Cardiac muscle cell (in vitro differentiated cells and primary cell): ENCODE results near the gene OR52M1. TPM values are rescaled to one million over a fixed set of nuclear protein-coding genes. Genes with fewer than 3 reads are reported as not detected.

Experiments used
- DNase-seq, 2 donors: peaks; one replicate each; pipeline versions ENCODE4 v3.0.0 to v3.0.0-alpha.2; 2010 to 2017; ENCODE audit warnings: low read depth in 1 of 2, low spot score in 1 of 2
- H3K27ac ChIP-seq: fragments of 200-600 bp; sonication (generic); 2 replicates; pipeline ENCODE4 v1.5.1; 2016
- H3K27me3 ChIP-seq: fragments of 200-600 bp; sonication (generic); 2 replicates; pipeline ENCODE4 v1.6.0; 2016; ENCODE audit warnings: control low read depth
- H3K36me3 ChIP-seq: fragments of 200-600 bp; sonication (generic); 2 replicates; pipeline ENCODE4 v1.5.1; 2016; ENCODE audit warnings: control low read depth
- H3K4me1 ChIP-seq: fragments of 200-600 bp; sonication (generic); 2 replicates; pipeline ENCODE4 v1.8.1; 2017; ENCODE audit warnings: low read depth, mild to moderate bottlenecking, mixed run types
- H3K4me3 ChIP-seq: fragments of 200-600 bp; sonication (generic); 2 replicates; pipeline ENCODE4 v1.5.1; 2016; ENCODE audit warnings: mild to moderate bottlenecking
- H3K9me3 ChIP-seq: fragments of 200-600 bp; sonication (generic); 2 replicates; pipeline ENCODE4 v1.5.1; 2017; ENCODE audit warnings: low read depth, mild to moderate bottlenecking, control low read depth
- CTCF ChIP-seq: IDR thresholded peaks from 2 replicates; pipeline ENCODE4 v1.5.1; 2012; ENCODE audit warnings: low read depth, mild to moderate bottlenecking, low read length
- polyA plus RNA-seq: library from polyadenylated mRNA; unstranded; fragments of >200 nt; fragmentation: Nextera tagmentation; extraction: Ambion mirVana; gene quantifications from 2 replicates; pipeline ENCODE4 v1.2.1, GENCODE V29; 2016
- total RNA-seq: library from RNA; depleted of rRNA; stranded (reverse); fragments of >200 nt; gene quantifications from 2 replicates; pipeline ENCODE4 v1.2.3, GENCODE V29; 2016

Gene OR52M1
- total and polyA plus RNA-seq, 2 experiments from 2014 or later: not detected

- Histone ChIP-seq H3K36me3 (no peaks in the 10 kb centered on the region), H3K4me3 (no peak overlapping the region), H3K27ac (no peak overlapping the region), H3K4me1 (no peaks in the 10 kb centered on the region), H3K27me3 (no peaks in the 10 kb centered on the region), H3K9me3 (no peaks in the 10 kb centered on the region)
- no peak for TF ChIP-seq CTCF
- no peak for DNase-seq
Observed at GRCh38 chr11:4547416-4547815, 2.4 kb downstream of the OR52M1 start.

DNA sequence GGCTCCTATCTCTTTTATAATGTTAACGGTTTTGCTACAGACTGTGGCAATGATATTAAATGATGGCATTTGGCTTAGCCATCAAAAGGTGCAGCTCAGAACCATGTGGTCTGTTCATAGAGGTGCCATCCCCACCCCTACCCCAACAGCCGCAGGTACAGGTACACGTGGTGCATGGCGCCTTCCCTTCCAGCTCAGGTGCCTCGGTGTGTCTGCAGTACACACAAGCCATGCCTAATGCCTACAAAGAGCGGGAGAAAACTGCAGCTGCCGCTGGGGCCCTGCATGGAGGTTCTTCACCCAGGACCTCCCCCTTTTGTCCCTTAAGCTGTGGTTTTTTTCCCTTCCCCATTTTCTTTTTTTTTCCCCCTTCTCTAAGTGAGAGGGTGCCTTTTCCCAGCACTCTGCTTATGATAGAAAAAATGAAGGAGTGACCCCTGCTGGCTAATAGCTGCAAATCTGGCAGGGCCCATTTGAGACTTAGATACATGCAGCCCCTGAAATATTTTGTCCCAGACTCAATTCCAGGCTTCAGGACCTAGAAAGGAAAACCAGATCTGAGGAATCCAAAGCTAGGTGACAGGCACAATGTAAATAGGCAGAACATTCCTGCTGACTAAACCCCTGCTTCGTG is 6.5 kb downstream of the OR52M1 start:
- Histone ChIP-seq H3K27ac (no peak overlapping the region), H3K36me3 (no peaks in the 10 kb centered on the region), H3K4me3 (no peak overlapping the region), H3K9me3 (no peaks in the 10 kb centered on the region), H3K4me1 (no peaks in the 10 kb centered on the region), H3K27me3 (no peaks in the 10 kb centered on the region)
- no peak for DNase-seq
- no peak for TF ChIP-seq CTCF

- Histone ChIP-seq H3K36me3 (no peaks in the 10 kb centered on the region), H3K9me3 (no peaks in the 10 kb centered on the region), H3K27me3 (no peaks in the 10 kb centered on the region), H3K27ac (no peak overlapping the region), H3K4me3 (no peak overlapping the region), H3K4me1 (no peaks in the 10 kb centered on the region)
- peak in 1 of 2 donors; percentile 2 for DNase-seq
- no peak for TF ChIP-seq CTCF
Observed at GRCh38 chr11:4559527-4560440, 14.8 kb downstream of the OR52M1 start.

GRCh38 chr11:4560467-4560866 is 15.5 kb downstream of the OR52M1 start:
- H3K4me3 ChIP-seq: no peak overlapping the region
- H3K27ac ChIP-seq: no peak overlapping the region
- H3K36me3 ChIP-seq: no peaks in the 10 kb centered on the region
- H3K9me3 ChIP-seq: no peaks in the 10 kb centered on the region
- H3K4me1 ChIP-seq: no peaks in the 10 kb centered on the region
- DNase-seq: no peak
- TF ChIP-seq CTCF: no peak
- H3K27me3 ChIP-seq: no peaks in the 10 kb centered on the region

DNA sequence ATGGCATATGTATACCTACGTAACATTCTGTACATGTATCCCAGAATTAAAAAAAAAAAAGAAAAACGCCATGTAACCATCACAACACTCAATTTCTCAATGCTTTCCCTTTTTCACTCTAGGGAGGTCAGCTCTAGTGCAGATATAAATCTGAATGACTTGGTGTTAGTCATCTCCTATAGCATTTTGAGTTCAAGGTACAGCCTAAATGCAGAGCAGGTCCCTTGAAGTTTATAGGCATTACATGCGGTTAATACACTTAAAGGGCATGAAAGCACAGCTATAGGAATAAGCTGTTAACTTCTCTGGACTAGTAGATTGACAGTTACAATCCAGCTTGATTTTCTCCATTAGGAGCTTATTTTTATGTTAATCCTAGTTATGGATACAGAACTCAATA is 20.4 kb downstream of the OR52M1 start:
- no peaks in the 10 kb centered on the region for H3K4me1 ChIP-seq
- no peak for DNase-seq
- H3K9me3 ChIP-seq: no peaks in the 10 kb centered on the region
- no peaks in the 10 kb centered on the region for H3K27me3 ChIP-seq
- no peak overlapping the region for H3K4me3 ChIP-seq
- H3K36me3 ChIP-seq: no peaks in the 10 kb centered on the region
- no peak overlapping the region for H3K27ac ChIP-seq
- TF ChIP-seq CTCF: no peak
